H7 (cell line): ENCODE measurements around the gene MRPS15. TPM values are rescaled to one million over a fixed set of nuclear protein-coding genes. Genes with fewer than 3 reads are reported as not detected.
"Not testable (repeated sequence)": the region's sequence is repeated elsewhere in the genome, so short reads cannot be mapped to it uniquely, and the experiment has no call there.

Source experiments
- DNase-seq: peaks from one replicate; pipeline ENCODE4 v3.0.0; 2012
- H3K27me3 ChIP-seq: 2 replicates; pipeline ENCODE4 v1.6.0; 2011; ENCODE audit warnings: mild to moderate bottlenecking, low read length; ENCODE audit not compliant: control insufficient read depth, insufficient read depth
- H3K36me3 ChIP-seq: replicated peaks from 2 replicates; pipeline ENCODE4 v1.5.1; 2011; ENCODE audit warnings: low read length; ENCODE audit not compliant: control insufficient read depth, insufficient read depth
- H3K4me3 ChIP-seq: 2 replicates; pipeline ENCODE4 v1.5.1; 2011; ENCODE audit warnings: low read depth, mild to moderate bottlenecking, control low read depth, low read length, moderate library complexity; ENCODE audit not compliant: insufficient read depth
- total RNA-seq: library from RNA; depleted of rRNA; stranded (reverse); fragments of >200 nt; shearing (Covaris generic); gene quantifications from 2 replicates; pipeline ENCODE4 v1.2.3, GENCODE V29; 2014

Gene MRPS15
- total RNA-seq, 1 experiment from 2014 or later: 145 TPM

DNA sequence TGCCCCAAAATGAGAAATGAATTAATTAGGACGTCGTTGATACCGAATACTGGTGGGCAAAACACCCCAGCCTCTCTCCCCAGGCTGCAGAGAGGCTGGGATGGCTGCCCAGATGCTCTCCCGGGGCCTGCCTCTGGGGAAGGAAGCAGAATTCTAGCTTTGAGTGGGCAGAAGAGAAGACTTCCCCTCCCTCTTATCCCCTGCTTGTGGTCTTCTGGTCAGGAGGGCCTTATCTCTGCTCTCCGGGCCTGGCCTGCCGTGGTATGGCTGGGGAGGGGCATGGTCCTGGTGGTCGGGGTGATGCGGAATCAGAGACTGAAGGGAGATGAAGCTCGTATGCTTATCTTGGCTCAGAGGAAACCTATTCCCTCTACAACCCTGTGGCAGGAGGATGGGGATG lies 28.3 kb upstream of the MRPS15 start:
- no peak overlapping the region for H3K4me3 ChIP-seq
- no peaks in the 10 kb centered on the region; the same call in 1 of the 2 replicates for H3K27me3 ChIP-seq
- no peak for DNase-seq
- no peaks in the 10 kb centered on the region for H3K36me3 ChIP-seq

DNA sequence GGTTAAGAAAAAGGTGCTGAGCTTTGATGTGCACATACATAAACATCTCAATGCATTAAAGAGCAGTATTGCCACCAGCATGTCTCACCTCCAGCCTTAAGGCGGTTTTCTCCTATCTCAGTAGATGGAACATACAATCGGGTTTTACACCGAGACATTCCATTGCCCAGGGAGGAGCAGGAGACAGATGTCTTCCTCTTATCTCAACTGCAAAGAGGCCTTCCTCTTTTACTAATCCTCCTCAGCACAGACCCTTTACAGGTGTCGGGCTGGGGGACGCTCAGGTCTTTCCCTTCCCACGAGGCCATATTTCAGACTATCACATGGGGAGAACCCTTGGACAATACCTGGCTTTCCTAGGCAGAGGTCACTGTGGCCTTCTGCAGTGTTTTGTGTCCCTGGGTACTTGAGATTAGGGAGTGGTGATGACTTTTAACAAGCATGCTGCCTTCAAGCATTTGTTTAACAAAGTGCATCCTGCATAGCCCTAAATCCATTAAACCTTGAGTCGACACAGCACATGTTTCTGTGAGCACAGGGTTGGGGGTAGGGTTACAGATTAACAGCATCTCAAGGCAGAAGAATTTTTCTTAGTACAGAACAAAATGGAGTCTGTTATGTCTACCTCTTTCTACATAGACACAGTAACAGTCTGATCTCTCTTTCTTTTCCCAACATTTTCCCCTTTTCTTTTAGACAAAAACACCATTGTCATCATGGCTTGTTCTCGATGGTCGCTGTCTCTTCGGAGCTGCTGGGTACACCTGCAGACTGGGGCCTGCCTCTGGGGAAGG lies 25.3 kb upstream of the MRPS15 start:
- not testable (repeated sequence) for H3K27me3 ChIP-seq, H3K4me3 ChIP-seq, H3K36me3 ChIP-seq, DNase-seq

DNA sequence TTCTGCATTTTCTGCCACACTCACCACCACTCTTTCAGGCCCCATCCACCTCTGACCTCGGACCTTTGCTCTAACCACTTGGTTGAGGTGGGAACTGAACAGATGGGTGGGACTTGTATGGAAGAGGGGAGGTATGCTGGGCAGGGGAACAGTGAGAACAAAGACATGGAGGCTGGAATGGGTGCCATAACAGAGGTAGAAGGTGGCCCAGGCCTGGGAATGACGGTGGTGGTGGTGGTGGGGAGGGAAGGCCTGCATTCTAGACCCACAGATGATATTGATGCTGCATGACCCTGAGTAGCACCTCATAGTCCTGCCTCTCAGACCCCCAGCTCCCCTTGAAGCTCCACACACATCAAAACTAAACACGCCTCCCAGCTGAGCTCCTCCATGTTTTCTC lies 23.7 kb upstream of the MRPS15 start:
- DNase-seq: no peak

GRCh38 chr1:36487336-36487725 lies 23.1 kb upstream of the MRPS15 start:
- not testable (repeated sequence) for DNase-seq, H3K27me3 ChIP-seq, H3K36me3 ChIP-seq, H3K4me3 ChIP-seq

More for the DNA sequence above, 23.7 kb upstream of the MRPS15 start:
- H3K4me3 ChIP-seq: no peak overlapping the region
- no peaks in the 10 kb centered on the region for H3K36me3 ChIP-seq
- H3K27me3 ChIP-seq: no peaks in the 10 kb centered on the region; the same call in 1 of the 2 replicates

DNA sequence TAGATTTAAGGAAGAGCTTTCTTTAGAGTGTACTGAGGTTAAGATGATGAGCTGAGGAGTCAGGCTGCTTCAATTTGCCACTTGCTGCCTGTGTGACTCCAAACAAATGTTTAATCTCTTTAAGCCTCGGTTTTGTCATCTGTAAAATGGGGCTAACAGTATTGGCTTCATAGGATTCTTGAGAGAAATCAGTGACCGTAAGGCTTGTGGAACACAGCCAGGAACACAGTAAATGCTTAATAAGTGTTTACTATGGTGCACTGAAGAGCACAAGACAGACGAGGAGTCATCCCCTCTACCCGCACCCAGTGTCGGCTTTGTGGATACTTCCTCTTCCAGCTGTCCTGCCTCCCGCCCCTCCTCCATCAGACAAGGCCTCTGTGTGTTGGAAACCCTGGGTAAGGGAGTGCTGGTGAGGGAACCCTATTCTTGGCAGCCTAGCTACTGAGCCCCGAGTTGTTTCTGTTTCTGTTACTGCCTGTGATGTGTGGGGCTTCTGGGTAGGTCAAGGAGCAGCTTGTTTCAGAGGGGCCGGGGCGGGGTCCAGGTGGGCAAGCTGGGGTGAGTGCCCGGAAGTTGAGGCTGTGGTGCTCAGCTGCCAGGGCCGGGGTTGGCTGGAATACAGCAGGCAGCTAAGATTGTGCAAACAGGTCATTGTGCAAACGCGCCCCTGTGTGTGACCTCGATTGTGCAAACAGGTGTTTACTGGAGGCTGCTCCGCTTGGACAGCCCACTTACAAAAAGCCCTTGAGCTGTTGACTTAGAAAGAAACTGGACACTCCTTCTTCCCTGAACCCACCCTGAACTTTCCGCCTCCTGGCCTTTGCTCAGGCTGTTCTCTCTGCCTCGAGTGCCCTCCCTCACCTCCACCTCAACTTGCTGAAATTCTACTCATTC lies 22.5 kb upstream of the MRPS15 start:
- no peak for DNase-seq
- Histone ChIP-seq H3K27me3 (no peaks in the 10 kb centered on the region; the same call in 1 of the 2 replicates), H3K4me3 (no peak overlapping the region), H3K36me3 (no peaks in the 10 kb centered on the region)

- Histone ChIP-seq H3K27me3 (peaks cover 2% of the 10 kb centered on the region; the same call in 1 of the 2 replicates), H3K4me3 (no peak overlapping the region), H3K36me3 (no peaks in the 10 kb centered on the region)
- no peak for DNase-seq
Measured at GRCh38 chr1:36486093-36486438, 21.9 kb upstream of the MRPS15 start.

DNA sequence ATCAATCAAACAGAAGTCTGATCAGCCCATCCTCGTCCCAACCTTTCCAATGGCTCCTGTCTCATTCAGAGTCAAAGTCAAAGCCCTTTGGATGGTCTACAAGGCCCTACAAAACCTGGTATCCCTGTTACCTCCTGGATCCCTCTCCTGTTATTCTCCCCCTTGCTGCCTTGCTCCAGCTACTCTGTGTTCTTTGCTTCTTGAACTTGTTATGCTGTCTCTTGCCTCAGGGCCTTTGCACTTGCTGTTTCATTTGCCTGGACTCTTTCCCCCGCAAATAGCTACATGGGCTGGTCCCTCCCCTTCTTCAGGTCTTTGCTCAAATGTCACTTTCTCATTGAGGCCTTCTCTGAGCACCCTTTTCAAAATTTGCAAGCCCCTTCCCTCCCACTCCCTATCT lies 19.9 kb upstream of the MRPS15 start:
- no peaks in the 10 kb centered on the region for H3K36me3 ChIP-seq
- DNase-seq: no peak
- H3K27me3 ChIP-seq: peaks cover 2% of the 10 kb centered on the region; the same call in 1 of the 2 replicates
- no peak overlapping the region for H3K4me3 ChIP-seq

DNA sequence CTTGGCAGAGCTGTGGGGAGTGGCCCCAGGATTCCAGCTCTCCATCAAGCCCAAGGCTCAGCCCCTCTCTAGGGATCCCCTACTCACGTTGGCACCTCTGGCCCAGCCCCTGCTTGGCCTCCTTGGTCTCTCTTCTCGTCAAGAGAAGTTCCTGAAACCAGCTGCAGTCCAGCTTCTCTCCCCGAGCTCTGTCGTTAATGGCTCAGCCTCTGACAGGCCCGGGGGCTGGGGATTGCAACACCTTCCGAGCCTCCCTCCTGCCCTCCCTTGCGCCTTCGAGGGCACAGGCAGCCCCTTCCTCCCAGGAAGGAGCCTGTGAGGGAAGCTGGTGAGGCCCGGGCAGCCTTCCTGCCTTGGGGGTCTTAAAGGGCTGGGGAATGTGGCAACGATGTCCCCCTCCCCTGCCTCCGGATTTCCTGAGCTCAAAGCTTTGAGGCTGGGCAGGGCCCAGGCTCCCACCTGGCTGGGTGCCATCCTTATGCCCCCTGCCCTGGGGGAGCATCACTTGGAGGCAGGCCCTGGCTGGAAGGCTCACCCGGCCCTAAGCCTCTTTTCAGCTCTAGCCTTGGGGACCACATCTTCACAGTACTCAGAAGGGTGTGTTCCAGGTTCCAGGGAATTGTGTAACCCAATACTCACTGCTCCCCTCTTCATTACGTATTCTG lies 18.7 kb upstream of the MRPS15 start, which contains the start of gene CSF3R:
Gene CSF3R (minus strand): TSS at position 190 of the 665 bp plus-strand sequence. CDS start 3,417 bp downstream, outside the sequence.
- no peak within 1 kb of the TSS for H3K4me3 ChIP-seq
- H3K27me3 ChIP-seq: peaks cover 2% of the 10 kb centered on the region; the same call in 1 of the 2 replicates

GRCh38 chr1:36481771-36482723 lies 17.9 kb upstream of the MRPS15 start:
- no peaks in the 10 kb centered on the region for H3K36me3 ChIP-seq
- H3K27me3 ChIP-seq: peaks cover 2% of the 10 kb centered on the region; the same call in 1 of the 2 replicates
- no peak for DNase-seq
- H3K4me3 ChIP-seq: no peak overlapping the region

More for the DNA sequence above, 18.7 kb upstream of the MRPS15 start, which contains the start of gene CSF3R:
- H3K36me3 ChIP-seq: no peaks in the 10 kb centered on the region
- no peak for DNase-seq

DNA sequence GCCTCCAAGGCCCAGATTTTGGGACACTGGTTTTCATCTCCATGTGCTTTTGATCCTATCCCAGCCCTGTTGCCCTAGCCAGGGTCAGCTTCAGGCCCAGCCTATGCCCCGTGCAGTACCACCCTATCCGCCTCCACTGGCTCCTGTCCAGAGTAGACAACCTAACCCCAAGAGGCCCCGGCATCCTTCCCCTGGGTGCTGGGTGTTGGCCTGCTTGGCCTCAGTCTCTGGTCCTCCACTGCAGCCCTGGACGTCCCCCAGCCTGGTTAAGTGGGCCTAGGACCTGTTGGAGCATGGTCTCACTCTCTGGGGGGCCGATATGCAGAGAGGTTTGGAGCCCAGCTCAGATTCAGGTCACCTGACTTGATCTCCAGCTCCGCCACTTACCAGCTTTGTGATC lies 16.9 kb upstream of the MRPS15 start:
- H3K27me3 ChIP-seq: peaks cover 2% of the 10 kb centered on the region; the same call in 1 of the 2 replicates
- DNase-seq: peak; percentile 17
- no peak overlapping the region for H3K4me3 ChIP-seq
- no peaks in the 10 kb centered on the region for H3K36me3 ChIP-seq

- Histone ChIP-seq H3K27me3 (peaks cover 2% of the 10 kb centered on the region; the same call in 1 of the 2 replicates), H3K36me3 (no peaks in the 10 kb centered on the region)
- no peak for DNase-seq
Measured at GRCh38 chr1:36480161-36480560, 16.0 kb upstream of the MRPS15 start.

GRCh38 chr1:36479505-36480051 lies 15.4 kb upstream of the MRPS15 start:
- peaks cover 2% of the 10 kb centered on the region; the same call in 1 of the 2 replicates for H3K27me3 ChIP-seq
- H3K36me3 ChIP-seq: no peaks in the 10 kb centered on the region
- H3K4me3 ChIP-seq: no peak overlapping the region
- DNase-seq: no peak

More at GRCh38 chr1:36480161-36480560, 16.0 kb upstream of the MRPS15 start:
- no peak overlapping the region for H3K4me3 ChIP-seq

DNA sequence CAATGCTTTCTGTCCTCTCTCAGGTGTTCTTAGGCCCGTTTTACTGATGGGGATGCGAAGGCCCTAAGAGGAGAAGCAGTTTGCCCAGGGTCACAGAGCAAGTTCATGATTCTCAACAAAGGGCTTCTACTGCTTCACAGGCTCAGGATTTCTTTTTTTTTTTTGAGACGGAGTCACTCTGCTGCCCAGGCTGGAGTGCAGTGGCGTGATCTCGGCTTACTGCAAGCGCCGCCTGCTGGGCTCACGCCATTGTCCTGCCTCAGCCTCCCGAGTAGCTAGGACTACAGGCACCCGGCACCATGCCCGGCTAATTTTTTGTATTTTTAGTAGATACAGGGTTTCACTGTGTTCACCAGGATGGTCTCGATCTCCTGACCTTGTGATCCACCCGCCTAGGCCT lies 13.4 kb upstream of the MRPS15 start:
- not testable (repeated sequence) for H3K36me3 ChIP-seq, DNase-seq, H3K4me3 ChIP-seq, H3K27me3 ChIP-seq
